K562 (cell line): ENCODE results near the gene SMG9. TPM values are rescaled to one million over a fixed set of nuclear protein-coding genes. Genes with fewer than 3 reads are reported as not detected.
A peak's percentile ranks its signal among the peaks of the same experiment; 100 is the strongest.

Source experiments
- ARID1B ChIP-seq: fragments of 450-650 bp; IDR thresholded peaks from 2 replicates; pipeline ENCODE4 v1.6.1; 2016; ENCODE audit warnings: antibody characterized with exemption, mild to moderate bottlenecking, inconsistent platforms
- ARID4B ChIP-seq: sonication (generic); formaldehyde crosslinking; IDR thresholded peaks from 2 replicates; pipeline ENCODE4 v1.8.0; 2022; ENCODE audit warnings: mild to moderate bottlenecking, missing genetic modification reagents
- ARNT ChIP-seq, 2 experiments: fragments of 450-650 bp; IDR thresholded peaks; 2 replicates each; pipeline ENCODE4 v1.6.1; 2016; ENCODE audit warnings: mild to moderate bottlenecking in 1 of 2
- BHLHE40 ChIP-seq: IDR thresholded peaks from 2 replicates; pipeline ENCODE4 v1.6.1; 2011; ENCODE audit warnings: low read length, improper control_type of control experiment
- CBFA2T3 ChIP-seq: fragments of 450-650 bp; IDR thresholded peaks from 2 replicates; pipeline ENCODE4 v1.6.1; 2017
- DNMT1 ChIP-seq: fragments of 450-650 bp; IDR thresholded peaks from 2 replicates; pipeline ENCODE4 v1.6.1; 2016; ENCODE audit warnings: antibody characterized with exemption, mild to moderate bottlenecking
- KAT8 ChIP-seq: fragments of 450-650 bp; IDR thresholded peaks from 2 replicates; pipeline ENCODE4 v1.6.1; 2016; ENCODE audit warnings: low read depth, mild to moderate bottlenecking
- MNT ChIP-seq, 2 experiments: fragments of 450-650 bp; conservative IDR thresholded peaks; 2 replicates each; pipeline ENCODE4 v1.6.1; 2017; ENCODE audit warnings: mild to moderate bottlenecking in 2 of 2, moderate library complexity in 2 of 2
- MTA1 ChIP-seq: fragments of 450-650 bp; IDR thresholded peaks from 2 replicates; pipeline ENCODE4 v1.6.1; 2017; ENCODE audit warnings: borderline replicate concordance
- NFRKB ChIP-seq: fragments of 450-650 bp; IDR thresholded peaks from 2 replicates; pipeline ENCODE4 v1.6.1; 2016; ENCODE audit warnings: low read depth
- PBX2 ChIP-seq, 2 experiments: IDR thresholded peaks in 1 of 2; conservative IDR thresholded peaks in 1 of 2; 2 replicates each; pipeline ENCODE4 v1.6.1; 2016; ENCODE audit warnings: low read depth in 2 of 2, mild to moderate bottlenecking in 1 of 2, missing compliant biosample characterization in 1 of 2, missing genetic modification characterization in 1 of 2, moderate library complexity in 1 of 2
- PHF8 ChIP-seq: fragments of 200-600 bp; sonication (generic); IDR thresholded peaks from 2 replicates; pipeline ENCODE4 v1.6.1; 2012; ENCODE audit warnings: mixed run types, mild to moderate bottlenecking, inconsistent platforms, low read length, moderate library complexity, borderline replicate concordance
- POLR2A ChIP-seq: fragments of 450-650 bp; conservative IDR thresholded peaks from 2 replicates; pipeline ENCODE4 v1.6.1; 2016
- RHOXF2B ChIP-seq: fragments of 250-450 bp; sonication (Bioruptor Pico); conservative IDR thresholded peaks from 2 replicates; pipeline ENCODE4 v1.5.1; 2021
- SIN3A ChIP-seq, 2 experiments: fragments of 150-350 bp in 1 of 2; IDR thresholded peaks; 2 replicates each; pipeline ENCODE4 v1.6.1; 2011 to 2016; ENCODE audit warnings: borderline replicate concordance in 2 of 2, low read depth in 2 of 2, low read length in 2 of 2, mild to moderate bottlenecking in 2 of 2, moderate library complexity in 2 of 2; ENCODE audit not compliant: control insufficient read depth in 1 of 2
- VEZF1 ChIP-seq: fragments of 200-800 bp; sonication (Bioruptor generic); IDR thresholded peaks from 2 replicates; pipeline ENCODE4 v1.6.1; 2017; ENCODE audit warnings: missing genetic modification characterization, missing compliant biosample characterization
- ZBTB17 ChIP-seq: fragments of 450-650 bp; formaldehyde crosslinking; IDR thresholded peaks from 2 replicates; pipeline ENCODE4 v1.4.0; 2020; ENCODE audit warnings: mild to moderate bottlenecking
- polyA plus RNA-seq, 8 experiments: library from polyadenylated mRNA; depleted of rRNA in 4 of 8; stranded (reverse) in 5 of 8; unstranded in 3 of 8; fragments of >200 nt; fragmentation: Nextera tagmentation in 2 of 8; fragmentation: Illumina TruSeq in 1 of 8; extraction: Ambion mirVana in 2 of 8; extraction: Trizol in 1 of 8; gene quantifications; 2 replicates each; pipeline versions ENCODE4 v1.2.1 to v1.2.3, GENCODE V29; 2011 to 2014; ENCODE audit warnings: inconsistent platforms in 1 of 8, missing spikeins in 1 of 8
- total RNA-seq, 7 experiments: library from RNA; depleted of rRNA in 6 of 7; stranded (reverse); fragments of >200 nt in 6 of 7; fragmentation: Illumina TruSeq in 2 of 7; extraction: Trizol in 2 of 7; gene quantifications; 2 replicates each; pipeline versions ENCODE4 v1.2.1 to v1.2.3, GENCODE V29; 2011 to 2021; ENCODE audit warnings: low replicate concordance in 1 of 7

The SMG9 gene
- total and polyA plus RNA-seq, 9 of the 15 experiments (the other 6 are each of a cell fraction or from before 2014, with no cell fraction given): 1.7 to 79.7 (median 40.2) TPM

- TF ChIP-seq PHF8: peak; percentile 23; the same call in 1 of the 2 replicates
- TF ChIP-seq ARID4B (CRISPR knock-in tag): peak; percentile 57; the same call in 1 of the 2 replicates
- TF ChIP-seq RHOXF2B (CRISPR knock-in tag): no peak
- no peak for TF ChIP-seq DNMT1
- TF ChIP-seq CBFA2T3: 0 out of 2 replicates have a peak, but pooled peaks have one; percentile 3
- peak; percentile 92 for TF ChIP-seq VEZF1 (CRISPR knock-in tag)
- no peak for TF ChIP-seq PBX2 (CRISPR knock-in tag; IDR thresholded peaks at IDR 0.05; ENCODE audit: low read depth)
- no peak for TF ChIP-seq PBX2 (tag; conservative IDR thresholded peaks at IDR 0.05; ENCODE audit: low read depth)
- TF ChIP-seq SIN3A (IDR thresholded peaks at IDR 0.05; ENCODE audit: borderline replicate concordance in 2 of 2, control insufficient read depth in 1 of 2, low read depth in 2 of 2, low read length in 2 of 2): peak in 1 of 2 experiments; percentile 14; a peak in 1 of 4 replicates
- peak; percentile 50 for TF ChIP-seq ARID1B
- TF ChIP-seq ZBTB17 (CRISPR knock-in tag): no peak
- TF ChIP-seq POLR2A: peak; percentile 57; the same call in 1 of the 2 replicates
- TF ChIP-seq KAT8: no peak
- TF ChIP-seq BHLHE40: peak; percentile 27; the same call in 1 of the 2 replicates
- TF ChIP-seq MTA1: peak; percentile 51; the same call in 1 of the 2 replicates
- TF ChIP-seq MNT (conservative IDR thresholded peaks at IDR 0.05): peak; percentile 65 to 80; a peak in 3 of 4 replicates
- TF ChIP-seq ARNT (IDR thresholded peaks at IDR 0.05): peak; percentile 38 to 47; a peak in 2 of 4 replicates
- TF ChIP-seq NFRKB: 0 out of 2 replicates have a peak, but pooled peaks have one; percentile 43
Observed at GRCh38 chr19:43780706-43781525, 26.2 kb upstream of the SMG9 start, which contains the start of gene KCNN4 (continued).
